ENCODE measurements around the gene SIGLEC9. TPM values are rescaled to one million over a fixed set of nuclear protein-coding genes. Genes with fewer than 3 reads are reported as not detected.

Gene SIGLEC9
- total and polyA plus RNA-seq, 2 of the 8 experiments (the other 6 are each of a cell fraction or from before 2014, with no cell fraction given) = not detected

DNA sequence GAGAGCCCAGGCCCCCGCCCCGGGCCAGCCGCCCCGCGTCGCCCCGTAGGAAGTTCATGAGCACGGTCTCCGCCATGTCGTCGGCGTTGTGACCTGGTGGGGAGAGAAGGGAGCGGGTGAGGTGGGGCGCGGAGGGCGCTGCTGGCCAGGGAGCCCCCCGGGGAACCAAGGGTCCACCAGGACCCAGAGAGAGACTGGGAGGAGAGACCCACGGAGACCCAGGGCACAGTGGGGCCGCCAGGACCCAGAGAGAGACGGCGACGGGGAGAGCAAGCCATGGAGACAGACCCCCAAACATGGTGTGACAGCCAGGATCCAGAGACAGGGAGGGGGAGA lies 25.7 kb upstream of the SIGLEC9 start:
- ChIA-PET POLR2A (ENCODE audit: partially characterized antibody) (no interaction called here), CTCF (ENCODE audit: partially characterized antibody) (interaction anchor here (1.3 kb wide), 1 partner anchor 59 kb away, joined by 3 read pairs; no protein-coding TSS in a partner anchor)
- no peak overlapping the region for H2BK15ac ChIP-seq (ENCODE audit: low read length)
- H3K79me1 ChIP-seq (ENCODE audit: low read depth, low read length) = peaks cover 3% of the 10 kb centered on the region
- peaks cover 0 to 6% (median 2%) of the 10 kb centered on the region in 4 experiments; a peak in 4 of 7 replicates for H3K4me1 ChIP-seq (replicated peaks in 1 of 4; ENCODE audit: control insufficient read depth in 3 of 4, insufficient read depth in 4 of 4, low read length in 3 of 4)
- H2BK12ac ChIP-seq (ENCODE audit: low read depth, low read length) = no peak overlapping the region
- H4K8ac ChIP-seq (ENCODE audit: extremely low read depth, insufficient read depth, low read length) = no peak overlapping the region; the same call in 1 of the 2 replicates
- H2BK20ac ChIP-seq (ENCODE audit: low read length) = no peak overlapping the region
- no peak overlapping the region for H2AK5ac ChIP-seq (ENCODE audit: low read depth, low read length)
- no peak overlapping the region for H3K23ac ChIP-seq (ENCODE audit: insufficient read length)
- no peaks in the 10 kb centered on the region for H3K9me3 ChIP-seq (ENCODE audit: insufficient read depth in 2 of 2, low read depth in 1 of 2, low read length in 1 of 2)
- no peak overlapping the region for H3K27ac ChIP-seq (ENCODE audit: low read depth, low read length)
- H3K4ac ChIP-seq (replicated peaks; ENCODE audit: insufficient read length, low read depth, low read length) = no peak overlapping the region
- no peak overlapping the region for H2BK5ac ChIP-seq (ENCODE audit: low read depth, low read length)
- no peaks in the 10 kb centered on the region; a peak in 1 of 7 replicates for H3K27me3 ChIP-seq (replicated peaks in 1 of 4; ENCODE audit: control insufficient read depth in 3 of 4, extremely low read depth in 1 of 4, insufficient read depth in 3 of 4, low read length in 3 of 4)
- no peaks in the 10 kb centered on the region for H3K23me2 ChIP-seq (ENCODE audit: low read depth, low read length)
- H4K5ac ChIP-seq (ENCODE audit: insufficient read length, low read depth, low read length) = no peak overlapping the region
- peaks cover 0 to 3% (median 0%) of the 10 kb centered on the region in 4 experiments; a peak in 4 of 8 replicates for H3K36me3 ChIP-seq (ENCODE audit: control insufficient read depth in 2 of 4, insufficient read depth in 4 of 4, low read length in 3 of 4)
- no peak overlapping the region for H3K9ac ChIP-seq (replicated peaks in 1 of 4; ENCODE audit: extremely low read depth in 1 of 4, low read depth in 3 of 4, low read length in 3 of 4)
- DNase-seq (ENCODE audit: low read depth in 1 of 2, low spot score in 2 of 2) (no peak), FAIRE-seq (no peak)
- no peak overlapping the region for H3K18ac ChIP-seq (ENCODE audit: extremely low read depth, low read length)
- no peak overlapping the region for H3K56ac ChIP-seq (replicated peaks; ENCODE audit: insufficient read length, low read depth, low read length)
- no peak overlapping the region for H2AFZ ChIP-seq (ENCODE audit: low read length)
- H2BK120ac ChIP-seq (replicated peaks; ENCODE audit: low read depth, low read length) = no peak overlapping the region
- H4K20me1 ChIP-seq (replicated peaks in 1 of 2; ENCODE audit: control insufficient read depth in 1 of 2, insufficient read depth in 2 of 2, low read length in 2 of 2) = peaks cover 2 to 3% of the 10 kb centered on the region in 2 experiments
- H3K14ac ChIP-seq (ENCODE audit: insufficient read length) = no peak overlapping the region
- peak overlapping the region in 1 of 4 experiments; percentile 52; a peak in 4 of 8 replicates for H3K4me3 ChIP-seq (ENCODE audit: extremely low read depth in 1 of 4, insufficient read depth in 2 of 4, low read depth in 3 of 4, low read length in 4 of 4)
- H3K4me2 ChIP-seq (ENCODE audit: insufficient read depth in 1 of 2, low read depth in 2 of 2, low read length in 2 of 2) = peak overlapping the region in 1 of 2 experiments; percentile 51; a peak in 2 of 4 replicates
- WGBS, 2 experiments (ENCODE audit: extremely low coverage in 1 of 2, insufficient coverage in 1 of 2, insufficient read length in 1 of 2, insufficient replicate concordance in 2 of 2, low coverage in 1 of 2, low lambda C conversion rate in 2 of 2, missing lambda C conversion rate in 1 of 2) = 62% methylated on average over 9 of the region's 22 CpGs; no CpG with 5 or more reads in 1 of the 2 experiments
- no peak overlapping the region for H4K91ac ChIP-seq (replicated peaks; ENCODE audit: insufficient read length, low read length)
- H3K79me2 ChIP-seq (ENCODE audit: control insufficient read depth in 1 of 2, insufficient read depth in 2 of 2, low read length in 2 of 2) = no peaks in the 10 kb centered on the region
- no peak for TF ChIP-seq TAF1 (IDR thresholded peaks at IDR 0.05; ENCODE audit: low read depth, low read length)
- no peak for TF ChIP-seq KDM4A (IDR thresholded peaks at IDR 0.05; ENCODE audit: low read depth, low read length, severe bottlenecking)

Data from H1 (cell line).